HG03342 (cell line): ENCODE data around the gene RAB11B.
"Not testable (repeated sequence)": the region's sequence is repeated elsewhere in the genome, so short reads cannot be mapped to it uniquely, and the experiment has no call there.

Experiments
- ATAC-seq: cut with Tn5 transposase; IDR thresholded peaks from one replicate; pipeline ENCODE4 v1.9.1; 2021; ENCODE audit warnings: mild to moderate bottlenecking, moderate library complexity; ENCODE audit not compliant: unreplicated experiment

The RAB11B gene

DNA sequence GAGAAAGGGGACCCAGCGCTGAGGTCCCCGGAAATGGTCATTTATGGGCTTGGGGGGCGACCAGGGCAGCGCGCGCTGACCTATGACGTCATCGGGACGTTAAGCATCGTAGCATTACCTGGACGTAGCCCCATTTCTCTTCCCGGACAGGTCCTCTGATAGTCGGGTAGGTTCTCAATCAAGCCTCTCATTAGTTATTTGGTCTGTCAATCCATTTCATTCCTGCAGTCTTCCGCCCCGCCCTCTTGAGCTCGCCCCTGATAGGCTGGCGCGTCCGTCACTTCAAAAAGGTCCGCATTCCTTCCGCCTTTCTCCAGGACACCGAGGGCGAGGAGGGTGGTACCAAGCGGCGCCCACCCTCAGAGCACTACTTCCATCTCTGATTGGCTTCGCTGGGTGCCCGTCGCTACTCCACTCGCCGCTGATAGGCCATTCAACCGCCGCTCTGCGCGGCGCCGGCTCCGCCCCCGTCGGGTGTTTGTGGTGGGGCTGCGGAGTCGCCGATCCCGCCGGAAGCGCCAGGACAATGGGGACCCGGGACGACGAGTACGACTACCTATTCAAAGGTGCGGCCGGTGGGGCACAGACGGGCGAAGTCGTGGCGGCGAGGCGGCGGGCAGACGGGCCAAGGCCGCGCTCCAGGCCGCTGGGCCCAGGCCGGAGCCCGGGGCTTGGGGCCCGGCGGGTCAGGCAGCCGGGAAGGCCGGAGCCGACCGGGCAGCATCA is at the start of gene RAB11B:
Gene RAB11B, plus strand, starts transcription at position 470 of the 726 bp plus-strand sequence. Its CDS starts 57 bp downstream, at position 527.
- ATAC-seq, result peak; percentile 85

DNA sequence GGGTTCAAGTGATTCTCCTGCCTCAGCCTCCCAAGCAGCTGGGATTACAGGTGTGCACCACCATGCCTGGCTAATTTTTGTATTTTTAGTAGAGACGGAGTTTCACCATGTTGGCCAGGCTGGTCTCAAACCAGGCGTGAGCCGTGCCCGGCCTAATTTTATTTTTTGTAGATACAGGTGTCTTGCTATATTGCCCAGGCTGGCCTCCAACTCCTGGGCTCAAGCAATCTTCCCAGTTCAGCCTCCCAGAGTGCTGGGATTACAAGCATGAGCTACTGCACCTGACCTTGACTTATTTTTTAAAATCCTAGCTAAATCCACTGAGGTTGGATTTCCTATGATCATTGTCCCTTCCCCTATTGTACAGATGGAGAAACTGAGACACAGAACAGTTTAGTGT is 48.7 kb upstream of the RAB11B start:
- ATAC-seq, result not testable (repeated sequence)

DNA sequence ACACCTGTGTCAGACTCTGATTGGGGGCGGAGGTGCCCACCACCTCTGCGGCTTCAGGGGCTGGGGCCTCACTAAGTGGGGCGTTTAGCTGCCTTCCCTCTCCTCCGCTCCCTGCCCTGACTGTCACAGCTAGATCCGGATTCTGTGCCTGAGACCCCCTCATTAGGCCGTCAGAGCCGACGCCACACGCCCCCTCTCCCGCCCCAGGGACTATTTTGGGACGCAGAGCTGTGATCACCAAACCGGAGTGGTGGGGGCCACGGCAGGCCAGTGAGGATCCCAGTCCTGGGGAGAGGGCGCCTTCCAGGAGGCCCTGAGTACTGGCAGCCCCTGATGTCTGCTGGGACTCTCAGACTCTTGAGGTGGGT is 47.9 kb upstream of the RAB11B start:
- no peak for ATAC-seq

DNA sequence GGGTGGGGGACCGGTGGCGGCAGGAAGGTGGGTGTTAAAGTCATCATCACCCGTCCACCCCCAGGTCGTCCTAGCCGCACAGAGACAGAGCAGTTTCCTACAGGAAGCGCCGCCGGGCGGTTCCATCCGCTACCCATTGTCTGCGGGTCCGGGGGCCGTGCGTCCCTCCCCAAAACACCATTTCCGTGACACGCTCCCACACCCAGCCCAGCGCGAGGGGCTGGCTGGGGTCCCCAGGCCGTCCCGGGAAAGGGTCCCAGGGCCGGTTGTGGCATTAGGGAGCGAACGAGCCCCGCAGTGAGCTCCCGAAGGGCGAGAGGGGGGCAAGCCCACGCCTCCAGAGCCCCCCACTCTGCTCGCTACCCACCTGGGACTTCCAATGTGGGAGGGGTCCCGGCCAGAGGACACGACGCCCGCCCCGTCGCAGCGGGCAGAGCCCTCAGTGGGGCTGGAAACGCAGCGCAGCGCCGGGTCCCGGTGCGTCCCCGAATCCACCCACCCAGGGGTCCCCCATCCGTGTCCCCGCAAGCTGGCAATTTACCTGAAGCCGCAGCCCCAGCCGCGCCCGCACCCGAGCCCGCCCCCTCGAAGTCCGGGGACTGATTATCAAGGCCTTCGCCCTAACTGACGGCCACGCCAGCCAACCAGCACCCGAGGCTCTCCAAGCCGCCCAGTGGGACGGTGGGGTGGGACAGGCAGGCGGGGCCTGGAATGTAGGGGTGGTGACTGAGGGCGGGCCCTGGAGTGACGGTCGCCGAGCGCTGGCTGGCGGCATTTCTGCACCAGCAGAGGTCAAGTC is 47.3 kb upstream of the RAB11B start, which contains the start of gene KANK3:
Gene KANK3, minus strand, starts transcription at position 579 of the 799 bp plus-strand sequence. CDS start 5,434 bp downstream, outside the sequence.
- peak; percentile 89 for ATAC-seq

DNA sequence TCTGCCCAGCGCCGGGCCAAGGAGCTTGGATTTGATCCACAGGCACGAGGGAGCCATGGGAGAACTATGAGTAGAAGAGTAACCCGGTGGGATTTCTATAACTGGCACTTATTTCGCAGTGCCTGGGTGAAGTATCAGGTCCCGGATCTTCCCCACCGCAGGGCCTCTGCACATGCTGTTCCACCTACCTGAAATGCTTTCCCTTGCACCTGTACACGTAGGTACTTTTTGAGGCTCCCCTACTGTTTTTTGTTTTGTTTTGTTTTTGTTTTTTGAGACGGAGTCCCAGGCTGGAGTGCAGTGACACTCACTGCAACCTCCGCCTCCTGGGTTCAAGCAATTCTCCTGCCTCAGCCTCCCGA is 46.7 kb upstream of the RAB11B start:
- ATAC-seq, result no peak

DNA sequence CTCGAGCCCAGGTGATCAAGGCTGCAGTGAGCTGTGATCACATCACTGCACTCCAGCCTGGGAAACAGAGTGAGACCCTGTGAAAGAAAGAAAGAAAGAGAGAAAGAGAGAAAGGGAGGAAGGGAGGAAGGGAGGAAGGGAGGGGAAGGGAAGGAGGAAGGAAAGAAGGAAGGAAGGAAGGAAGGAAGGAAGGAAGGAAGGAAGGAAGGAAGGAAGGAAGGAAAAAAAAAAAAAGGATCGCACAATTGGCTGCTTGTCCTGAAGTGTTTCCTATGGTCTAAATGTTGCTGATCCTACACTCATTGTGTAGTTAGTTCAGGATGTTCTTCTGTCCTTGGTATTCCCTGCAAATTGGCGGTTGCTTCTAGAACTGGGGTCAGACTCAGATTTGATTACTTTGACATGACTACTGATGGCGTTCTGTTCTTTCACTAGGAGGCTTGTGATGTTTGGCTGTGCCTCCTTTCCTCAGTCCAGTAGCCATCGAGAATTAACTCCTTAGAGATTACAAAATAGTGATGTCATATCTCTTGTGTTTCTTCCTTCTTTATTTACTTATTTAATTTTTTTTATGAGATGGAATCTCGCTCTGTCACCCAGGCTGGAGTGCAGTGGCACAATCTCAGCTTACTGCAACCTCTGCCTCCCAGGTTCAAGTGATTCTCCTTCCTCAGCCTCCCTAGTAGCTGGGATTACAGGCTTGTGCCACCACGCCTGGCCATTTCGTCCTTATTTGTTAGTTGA is 40.4 kb upstream of the RAB11B start:
- not testable (repeated sequence) for ATAC-seq

DNA sequence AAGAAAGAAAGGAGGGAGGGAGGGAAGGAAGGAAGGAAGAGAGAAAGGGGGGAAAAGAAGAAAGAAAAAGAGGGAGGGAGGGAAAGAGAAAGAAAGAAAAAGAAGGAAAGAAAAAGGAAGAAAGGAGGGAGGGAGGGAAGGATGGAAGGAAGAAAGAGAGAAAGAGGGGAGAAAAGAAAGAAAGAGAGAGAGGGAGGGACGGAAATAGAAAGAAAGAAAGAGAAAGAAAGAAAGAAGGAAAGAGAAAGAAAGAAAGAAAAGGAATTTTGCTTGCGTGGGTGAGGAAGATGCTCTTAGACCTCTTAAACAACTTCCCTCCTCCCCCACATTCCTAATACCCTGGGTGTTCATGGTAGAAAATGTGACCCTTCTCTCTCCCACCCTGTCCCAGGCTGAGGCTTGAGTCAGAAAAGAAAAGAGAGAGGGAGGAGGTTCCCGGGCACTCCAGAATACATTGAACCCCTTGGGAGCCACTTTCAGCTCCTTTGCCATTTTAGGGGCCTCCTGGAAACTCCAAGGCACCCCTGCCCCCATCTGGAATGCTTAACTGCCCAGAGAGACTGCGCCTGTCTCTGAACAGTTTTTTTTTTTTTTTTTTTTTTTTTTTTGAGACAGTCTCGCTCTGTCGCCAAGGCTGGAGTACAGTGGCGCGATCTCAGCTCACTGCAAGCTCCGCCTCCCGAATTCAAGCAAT is 37.9 kb upstream of the RAB11B start:
- no peak for ATAC-seq

DNA sequence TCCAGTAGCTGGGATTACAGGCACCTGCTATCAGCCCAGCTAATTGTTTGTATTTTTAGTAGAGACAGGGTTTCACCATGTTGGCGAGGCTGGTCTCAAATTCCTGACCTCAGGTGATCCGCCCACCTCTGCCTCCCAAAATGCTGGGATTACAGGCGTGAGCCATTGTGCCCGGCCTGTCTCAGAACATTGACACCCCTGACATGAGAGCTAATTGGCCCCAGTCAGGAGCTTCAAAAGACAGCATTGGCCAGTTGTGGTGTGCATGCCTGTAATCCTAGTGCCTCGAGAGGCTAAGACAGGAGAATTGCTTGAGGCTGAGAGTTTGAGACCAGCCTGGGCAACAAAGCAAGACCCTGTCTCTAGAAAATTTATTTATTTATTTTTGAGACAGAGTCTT is 37.3 kb upstream of the RAB11B start:
- ATAC-seq, result not testable (repeated sequence)

DNA sequence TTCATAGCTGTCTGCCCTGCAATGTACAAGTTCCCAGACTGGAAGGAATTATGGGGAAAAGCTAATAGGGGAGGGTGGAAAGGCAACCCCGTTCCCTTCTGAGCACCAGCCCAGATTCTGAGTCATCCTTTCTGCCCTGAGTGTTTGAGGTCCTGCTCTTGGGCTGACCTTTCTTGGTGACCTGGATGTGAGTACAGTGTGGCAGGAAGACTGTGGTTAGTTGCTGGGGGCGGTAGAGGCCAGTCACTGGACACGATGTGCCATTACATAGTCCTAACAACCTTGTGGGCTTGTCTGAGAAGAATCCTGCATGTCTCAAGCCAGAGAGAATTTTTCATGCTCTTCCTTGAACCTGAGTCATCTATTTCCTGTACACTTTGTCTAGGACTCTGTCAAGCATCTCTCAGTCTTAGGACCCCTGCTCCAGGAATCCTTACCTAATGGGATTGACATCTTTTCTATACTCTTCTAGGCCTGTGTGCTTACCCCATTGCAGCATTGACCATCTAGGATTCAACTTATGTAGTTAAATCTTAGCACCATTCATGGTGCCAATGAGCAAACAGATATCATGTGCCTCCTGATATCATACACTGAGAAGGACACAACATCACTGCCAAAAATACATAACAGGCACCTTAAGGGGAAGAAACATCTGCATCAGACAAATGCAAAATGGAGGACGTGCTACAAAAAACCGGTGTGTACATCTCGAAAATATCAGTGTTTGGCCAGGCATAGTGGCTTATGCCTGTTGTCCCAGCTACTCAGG is 34.3 kb upstream of the RAB11B start:
- no peak for ATAC-seq

DNA sequence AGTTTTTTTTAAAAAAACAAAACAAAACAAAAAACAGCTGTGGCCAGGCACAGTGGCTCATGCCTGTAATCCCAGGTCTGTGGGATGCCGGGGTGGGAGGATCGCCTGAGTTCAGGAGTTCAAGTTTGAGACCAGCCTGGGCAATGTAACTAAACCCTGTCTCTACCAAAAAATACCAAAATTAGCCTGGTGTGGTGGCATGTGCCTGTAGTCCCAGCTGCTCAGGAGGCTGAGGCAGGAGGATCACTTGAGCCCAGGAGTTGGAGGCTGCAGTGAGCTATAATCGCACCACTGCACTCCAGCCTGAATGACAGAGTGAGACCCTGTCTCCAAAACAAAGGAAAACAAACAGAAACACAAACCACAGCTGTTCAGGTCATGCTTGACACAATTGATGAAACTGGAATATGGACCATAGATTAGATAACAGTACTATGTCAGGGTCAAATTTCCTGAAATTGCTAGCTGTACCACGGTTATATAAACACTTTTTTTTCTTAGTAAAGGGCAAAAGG is 33.1 kb upstream of the RAB11B start:
- ATAC-seq, result no peak

DNA sequence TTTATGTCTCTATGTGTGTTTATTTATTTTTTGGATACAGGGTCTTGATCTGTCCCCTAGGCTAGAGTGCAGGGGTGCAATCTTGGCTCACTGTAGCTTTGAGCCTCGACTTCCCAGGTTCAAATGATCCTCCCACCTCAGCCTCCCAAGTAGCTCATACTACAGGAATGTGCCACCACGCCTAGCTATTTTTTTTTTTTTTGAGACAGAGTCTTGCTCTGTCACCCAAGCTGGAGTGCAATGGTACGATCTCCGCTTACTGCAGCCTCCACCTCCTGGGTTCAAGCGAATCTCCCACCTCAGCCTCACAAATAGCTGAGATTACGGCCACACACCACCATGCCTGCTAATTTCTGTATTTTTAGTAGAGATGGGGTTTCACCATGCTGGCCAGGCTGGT is 31.2 kb upstream of the RAB11B start:
- no peak for ATAC-seq

DNA sequence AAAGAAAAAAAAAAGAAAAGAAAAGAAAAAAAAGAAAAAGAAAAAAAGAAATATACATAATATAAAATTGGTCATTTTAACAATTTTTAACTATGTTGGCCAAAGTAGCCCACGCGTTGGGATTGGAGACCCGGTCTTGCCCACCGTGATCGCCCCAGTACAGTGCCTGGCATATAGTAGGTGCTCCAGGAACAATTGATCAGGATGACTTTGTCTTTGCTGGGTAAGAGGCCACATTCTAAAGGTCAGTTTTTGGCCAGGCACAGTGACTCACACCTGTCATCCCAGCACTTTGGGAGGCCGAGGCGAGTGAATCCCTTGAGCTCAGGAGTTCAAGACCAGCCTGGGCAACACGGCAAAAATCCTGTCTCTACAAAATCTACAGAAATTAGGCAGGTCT is 30.0 kb upstream of the RAB11B start:
- ATAC-seq, result no peak

DNA sequence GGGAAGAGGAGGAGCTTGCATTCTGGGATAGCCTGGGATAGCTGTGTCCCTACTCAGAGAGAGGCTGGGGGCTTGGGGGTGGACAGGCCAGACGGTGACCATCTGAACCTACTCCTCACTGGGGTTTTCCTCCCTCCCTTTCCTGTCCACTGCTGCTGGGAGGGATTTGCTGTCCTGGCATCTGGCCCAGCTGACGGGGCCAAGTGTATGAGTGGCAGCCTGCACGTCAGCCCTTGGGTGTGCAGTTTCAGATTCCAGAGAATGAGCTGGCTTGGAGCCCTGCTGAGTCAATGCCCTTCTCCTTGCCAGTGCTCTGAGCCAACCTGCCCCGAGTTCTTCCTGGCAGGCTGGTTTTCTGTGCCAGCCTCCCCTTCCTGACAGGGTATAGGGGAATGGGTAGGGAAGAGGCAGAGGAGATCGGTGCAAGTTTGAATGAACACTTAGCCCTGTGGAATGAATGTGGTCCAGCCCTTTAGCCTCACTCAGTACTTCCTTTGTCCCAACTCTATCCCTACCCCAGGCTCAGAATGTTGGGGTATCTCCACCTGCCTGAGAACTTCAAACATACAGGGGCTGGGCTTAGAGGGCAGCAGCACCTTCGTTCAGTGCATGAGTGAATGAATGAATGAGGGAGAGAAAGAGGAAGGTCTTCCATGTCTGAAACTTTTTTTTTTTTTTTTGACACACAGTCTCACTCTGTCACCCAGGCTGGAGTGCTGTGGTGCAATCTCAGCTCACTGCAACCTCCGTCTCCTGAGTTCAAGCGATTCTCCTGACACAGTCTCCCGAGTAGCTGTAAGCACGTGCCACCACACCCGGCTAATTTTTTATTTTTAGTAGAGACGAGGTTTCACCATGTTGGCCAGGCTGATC is 28.0 kb upstream of the RAB11B start:
- ATAC-seq, result no peak

DNA sequence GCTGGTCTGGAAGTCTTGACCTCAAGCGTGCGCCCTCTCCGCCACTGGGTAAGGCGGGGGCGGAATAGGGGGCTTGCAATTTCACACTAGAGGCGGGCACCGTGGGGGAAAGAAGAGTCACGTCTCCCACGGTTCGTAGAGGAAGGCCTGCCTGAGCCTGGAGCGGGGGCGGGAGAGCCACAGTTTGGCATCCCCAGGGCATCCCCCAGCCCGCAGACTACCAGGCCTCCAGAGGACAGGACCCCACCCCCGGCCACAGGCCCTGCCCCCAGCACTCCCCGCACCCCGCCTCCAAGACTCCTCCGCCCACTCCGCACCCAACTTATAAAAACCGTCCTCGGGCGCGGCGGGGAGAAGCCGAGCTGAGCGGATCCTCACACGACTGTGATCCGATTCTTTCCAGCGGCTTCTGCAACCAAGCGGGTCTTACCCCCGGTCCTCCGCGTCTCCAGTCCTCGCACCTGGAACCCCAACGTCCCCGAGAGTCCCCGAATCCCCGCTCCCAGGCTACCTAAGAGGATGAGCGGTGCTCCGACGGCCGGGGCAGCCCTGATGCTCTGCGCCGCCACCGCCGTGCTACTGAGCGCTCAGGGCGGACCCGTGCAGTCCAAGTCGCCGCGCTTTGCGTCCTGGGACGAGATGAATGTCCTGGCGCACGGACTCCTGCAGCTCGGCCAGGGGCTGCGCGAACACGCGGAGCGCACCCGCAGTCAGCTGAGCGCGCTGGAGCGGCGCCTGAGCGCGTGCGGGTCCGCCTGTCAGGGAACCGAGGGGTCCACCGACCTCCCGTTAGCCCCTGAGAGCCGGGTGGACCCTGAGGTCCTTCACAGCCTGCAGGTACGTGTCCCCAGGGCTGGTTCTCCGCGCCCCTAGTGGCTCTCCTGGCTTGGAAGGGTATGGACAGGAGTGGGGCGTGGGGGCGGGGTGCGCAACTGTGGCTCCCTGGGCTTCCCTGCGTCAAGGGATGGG is 26.1 kb upstream of the RAB11B start, which contains the start of gene ANGPTL4:
Gene ANGPTL4, plus strand, starts transcription at position 353 of the 969 bp plus-strand sequence. Its CDS starts 167 bp downstream, at position 520.
- ATAC-seq, result no peak

DNA sequence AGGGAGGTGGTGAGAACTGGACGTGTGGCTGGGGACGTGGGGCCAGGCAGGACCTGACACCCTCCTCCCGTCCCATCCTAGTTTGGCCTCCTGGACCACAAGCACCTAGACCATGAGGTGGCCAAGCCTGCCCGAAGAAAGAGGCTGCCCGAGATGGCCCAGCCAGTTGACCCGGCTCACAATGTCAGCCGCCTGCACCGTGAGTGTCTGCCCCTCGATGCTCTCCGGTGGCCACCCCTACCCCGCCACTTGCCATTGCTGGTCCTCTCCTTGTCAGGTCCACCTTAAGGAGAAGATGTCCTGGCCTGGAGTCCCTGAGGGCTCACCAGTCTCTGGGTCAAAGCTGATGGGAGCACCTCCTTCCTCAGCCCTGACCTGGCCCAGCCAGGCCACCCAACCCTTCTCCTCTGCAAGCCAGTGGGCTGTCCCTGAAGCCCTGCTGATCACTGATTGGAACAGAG is 24.0 kb upstream of the RAB11B start:
- no peak for ATAC-seq

DNA sequence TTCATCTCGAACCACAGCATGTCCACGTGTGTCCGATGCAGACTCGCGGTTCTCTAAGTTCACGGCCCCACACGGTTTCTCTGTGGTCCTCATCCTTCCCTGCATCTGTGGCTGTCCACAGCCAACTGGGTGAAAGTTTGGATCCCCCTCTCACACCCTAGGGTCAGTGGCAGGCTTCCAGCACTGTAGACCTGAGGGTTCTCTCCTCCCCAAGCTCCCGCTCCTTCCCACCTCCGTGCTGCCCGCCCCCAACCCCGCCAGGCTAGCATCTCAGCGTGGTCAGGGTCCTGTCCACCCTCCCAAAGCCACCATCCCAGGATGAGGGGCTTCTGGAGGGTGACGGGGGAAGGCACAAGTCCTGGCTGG is 23.2 kb upstream of the RAB11B start:
- ATAC-seq, result no peak

DNA sequence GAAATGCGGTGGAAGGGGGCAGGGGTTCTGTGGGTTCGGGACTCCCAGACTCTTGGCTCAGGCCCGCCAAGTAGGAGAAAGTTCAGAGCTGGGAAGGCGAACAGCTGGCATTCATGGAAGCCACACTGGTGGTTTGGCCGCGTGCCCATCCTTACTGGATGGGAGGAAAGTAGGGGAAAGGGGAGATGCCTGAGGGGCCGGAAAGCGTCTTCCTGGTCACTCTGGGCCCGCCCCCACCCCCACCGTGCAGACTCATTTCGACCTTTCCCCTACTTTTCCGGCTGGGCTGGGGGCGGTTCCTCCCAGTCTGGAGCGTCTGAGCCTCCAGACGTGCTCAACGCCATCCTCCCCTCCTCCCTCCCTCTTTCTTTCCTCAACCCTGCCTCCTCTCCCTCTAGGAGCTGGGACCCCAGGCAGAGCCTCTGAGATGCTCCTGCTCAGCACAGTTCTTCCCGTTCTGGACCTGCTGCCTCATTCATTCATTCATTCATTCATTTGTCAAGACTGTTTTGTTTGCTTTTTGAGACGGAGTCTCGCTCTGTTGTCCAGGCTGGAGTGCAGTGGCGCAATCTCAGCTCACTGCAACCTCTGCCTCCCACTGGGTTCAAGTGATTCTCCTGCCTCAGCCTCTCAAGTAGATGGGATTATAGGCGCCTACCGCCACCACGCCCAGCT is 22.7 kb upstream of the RAB11B start:
- ATAC-seq, result no peak
